Natural killer cell (primary cell): ENCODE results near the gene PREX1. TPM values are rescaled to one million over a fixed set of nuclear protein-coding genes. Genes with fewer than 3 reads are reported as not detected.

Experiments used
- ATAC-seq, 3 donors: fragments of 150-1000 bp in 2 of 3; fragments of 200-7000 bp in 1 of 3; cut with Tn5 transposase; 1 replicate in 1 of 3; 2 replicates in 2 of 3; pipeline ENCODE4 v1.10.0; 2021; ENCODE audit warnings: mild to moderate bottlenecking in 2 of 3, moderate library complexity in 2 of 3
- DNase-seq, 2 donors: peaks; one replicate each; pipeline versions ENCODE4 v3.0.0 to v3.0.0-alpha.2; 2013 to 2021; ENCODE audit warnings: mixed read lengths in 1 of 2
- H3K27ac ChIP-seq: one replicate; pipeline ENCODE4 v1.5.1; 2013; ENCODE audit warnings: mild to moderate bottlenecking, low read length
- H3K27me3 ChIP-seq: one replicate; pipeline ENCODE4 v1.6.1; 2013; ENCODE audit warnings: low read length; ENCODE audit not compliant: control insufficient read depth, insufficient read depth
- H3K36me3 ChIP-seq: one replicate; pipeline ENCODE4 v1.6.1; 2013; ENCODE audit warnings: low read length; ENCODE audit not compliant: control insufficient read depth, insufficient read depth
- H3K4me1 ChIP-seq: one replicate; pipeline ENCODE4 v1.6.1; 2013; ENCODE audit warnings: low read length; ENCODE audit not compliant: control insufficient read depth, insufficient read depth
- H3K4me3 ChIP-seq: one replicate; pipeline ENCODE4 v1.5.1; 2013; ENCODE audit warnings: low read length
- H3K9me3 ChIP-seq: one replicate; pipeline ENCODE4 v1.6.1; 2013; ENCODE audit warnings: low read length; ENCODE audit not compliant: control insufficient read depth, insufficient read depth
- H3K27ac Mint-ChIP-seq, 2 donors: one replicate each; pipeline ENCODE4 v1.8.0; 2022; ENCODE audit warnings: mild to moderate bottlenecking in 2 of 2, mixed read lengths in 2 of 2, moderate library complexity in 1 of 2
- H3K27me3 Mint-ChIP-seq, 2 donors: one replicate each; pipeline ENCODE4 v1.8.0; 2022; ENCODE audit warnings: low read depth in 2 of 2, mixed read lengths in 2 of 2
- H3K36me3 Mint-ChIP-seq: one replicate; pipeline ENCODE4 v1.8.0; 2022; ENCODE audit warnings: mixed read lengths
- H3K4me1 Mint-ChIP-seq, 2 donors: one replicate each; pipeline ENCODE4 v1.8.0; 2022; ENCODE audit warnings: mixed read lengths in 2 of 2
- H3K4me3 Mint-ChIP-seq: one replicate; pipeline ENCODE4 v1.8.0; 2022; ENCODE audit warnings: mild to moderate bottlenecking, moderate library complexity, mixed read lengths
- H3K9me3 Mint-ChIP-seq, 2 donors: one replicate each; pipeline ENCODE4 v1.8.0; 2022; ENCODE audit warnings: mixed read lengths in 2 of 2
- WGBS: methylation state at CpG from one replicate; pipeline ENCODE4 v1.1.7; 2013; ENCODE audit warnings: missing lambda C conversion rate; ENCODE audit not compliant: insufficient coverage; 5-methylcytosine and 5-hydroxymethylcytosine counted together
- intact Hi-C: fragments of 100-400 bp; cut with micrococcal nuclease; formaldehyde crosslinking; loops from one replicate; pipeline ENCODE4 v1.14.2; 2022
- total RNA-seq, 4 donors: library from RNA; stranded (reverse); fragments of 120-200 nt in 1 of 4; gene quantifications; one replicate each; pipeline versions ENCODE4 v1.2.3 to v1.2.4, GENCODE V29; 2013 to 2022
- TF ChIP-seq, protein P1 (sequence below): fragments of 200-600 bp; IDR thresholded peaks from one replicate; pipeline ENCODE4 v1.8.0; 2022; ENCODE audit warnings: antibody characterized with exemption

Gene PREX1
- total RNA-seq, 3 donors from 2014 or later (not counting 1 experiment from before 2014, with no cell fraction given): 382 to 392 (median 389) TPM

DNA sequence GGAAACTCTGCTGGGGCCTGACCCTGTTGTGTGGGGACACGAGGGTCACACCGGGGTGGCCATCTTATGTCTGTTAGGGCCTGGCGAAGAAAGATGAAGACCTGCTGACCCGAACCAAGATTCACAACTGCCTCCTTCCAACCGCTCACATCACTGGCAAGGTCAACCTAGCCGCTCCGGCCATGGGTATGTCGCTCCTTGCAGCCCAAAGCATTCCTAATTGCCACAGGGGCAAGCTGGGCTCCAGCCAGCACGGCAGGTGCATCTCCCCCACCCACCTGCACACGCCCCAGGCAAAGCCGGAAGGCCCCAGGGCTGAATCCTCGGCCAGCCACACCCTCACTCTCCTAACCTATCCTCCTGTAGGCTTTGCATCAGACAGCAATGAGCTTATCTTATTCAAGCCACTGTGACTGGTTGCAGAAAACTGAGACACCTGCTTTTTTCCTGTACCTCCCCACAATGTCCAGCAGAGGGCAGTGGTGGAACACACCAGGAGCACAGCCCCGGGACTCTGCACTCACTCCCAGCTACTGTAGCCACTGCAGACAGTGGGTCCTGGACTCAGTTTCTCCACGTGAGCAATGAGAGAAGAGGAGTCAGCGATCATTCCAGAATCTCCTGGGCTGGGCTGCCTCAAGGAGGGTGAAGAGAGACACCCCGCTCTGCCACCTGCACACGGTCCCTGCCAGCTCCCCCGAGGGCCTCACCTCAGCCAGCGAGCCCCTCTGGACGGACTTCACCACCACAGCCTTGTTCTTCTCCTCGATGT is 170.2 kb downstream of the PREX1 start:
- WGBS: 77% methylated on average over 21 of the region's 21 CpGs
- TF ChIP-seq, protein P1, sequence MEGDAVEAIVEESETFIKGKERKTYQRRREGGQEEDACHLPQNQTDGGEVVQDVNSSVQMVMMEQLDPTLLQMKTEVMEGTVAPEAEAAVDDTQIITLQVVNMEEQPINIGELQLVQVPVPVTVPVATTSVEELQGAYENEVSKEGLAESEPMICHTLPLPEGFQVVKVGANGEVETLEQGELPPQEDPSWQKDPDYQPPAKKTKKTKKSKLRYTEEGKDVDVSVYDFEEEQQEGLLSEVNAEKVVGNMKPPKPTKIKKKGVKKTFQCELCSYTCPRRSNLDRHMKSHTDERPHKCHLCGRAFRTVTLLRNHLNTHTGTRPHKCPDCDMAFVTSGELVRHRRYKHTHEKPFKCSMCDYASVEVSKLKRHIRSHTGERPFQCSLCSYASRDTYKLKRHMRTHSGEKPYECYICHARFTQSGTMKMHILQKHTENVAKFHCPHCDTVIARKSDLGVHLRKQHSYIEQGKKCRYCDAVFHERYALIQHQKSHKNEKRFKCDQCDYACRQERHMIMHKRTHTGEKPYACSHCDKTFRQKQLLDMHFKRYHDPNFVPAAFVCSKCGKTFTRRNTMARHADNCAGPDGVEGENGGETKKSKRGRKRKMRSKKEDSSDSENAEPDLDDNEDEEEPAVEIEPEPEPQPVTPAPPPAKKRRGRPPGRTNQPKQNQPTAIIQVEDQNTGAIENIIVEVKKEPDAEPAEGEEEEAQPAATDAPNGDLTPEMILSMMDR: peak; percentile 95
- Histone ChIP-seq H3K27me3 (no peaks in the 10 kb centered on the region), H3K4me1 (peaks cover 18% of the 10 kb centered on the region), H3K4me3 (no peak overlapping the region), H3K27ac (no peak overlapping the region), H3K9me3 (no peaks in the 10 kb centered on the region), H3K36me3 (peaks cover 92% of the 10 kb centered on the region)
- peak; percentile 61 to 89 for DNase-seq
- H3K36me3 Mint-ChIP-seq: peaks cover 10% of the 10 kb centered on the region
- peak; percentile 89 to 97 (median 90) for ATAC-seq
- no peaks in the 10 kb centered on the region for H3K27me3 Mint-ChIP-seq
- no peaks in the 10 kb centered on the region for H3K9me3 Mint-ChIP-seq
- H3K4me3 Mint-ChIP-seq: peak overlapping the region; percentile 22
- peak overlapping the region; percentile 79 to 83 for H3K27ac Mint-ChIP-seq
- intact Hi-C loops: loop anchor here (1.0 to 5.0 kb wide), 4 partner anchors 60 to 248 kb away; no protein-coding TSS in a partner anchor
- H3K4me1 Mint-ChIP-seq: peaks cover 42 to 58% of the 10 kb centered on the region in 2 donors

DNA sequence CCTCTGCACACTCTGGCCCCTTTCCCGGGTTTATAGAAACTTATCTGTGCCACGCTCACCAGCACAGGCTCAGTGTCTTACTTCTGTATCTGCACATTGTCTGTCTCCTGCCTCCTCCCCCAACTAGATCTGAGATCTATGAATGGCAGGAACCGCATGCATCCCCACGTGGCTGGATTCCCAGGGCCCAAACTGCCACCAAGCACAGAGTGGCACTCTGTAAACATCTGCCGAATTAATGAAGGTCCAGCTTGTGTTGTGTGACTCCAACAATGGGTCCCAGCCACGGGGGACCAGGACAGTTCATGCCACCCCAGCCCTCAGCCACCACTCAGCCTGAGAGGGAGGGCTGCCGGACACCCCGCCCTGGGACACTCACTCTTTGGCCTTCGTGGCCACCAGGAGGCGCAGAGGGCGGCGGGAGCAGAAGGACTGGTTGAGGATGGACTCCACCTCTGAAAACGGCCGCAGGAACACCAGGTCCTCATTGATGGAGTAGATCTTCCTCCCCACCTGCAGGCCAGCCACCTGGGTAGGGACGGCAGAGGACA is 171.1 kb downstream of the PREX1 start:
- Mint-ChIP-seq H3K27ac (peak overlapping the region; percentile 51 to 85), H3K4me3 (no peak overlapping the region), H3K36me3 (peaks cover 10% of the 10 kb centered on the region), H3K4me1 (peaks cover 34 to 49% of the 10 kb centered on the region in 2 donors), H3K27me3 (no peaks in the 10 kb centered on the region), H3K9me3 (no peaks in the 10 kb centered on the region)
- no peak for DNase-seq
- 93% methylated on average over 15 of the region's 15 CpGs for WGBS
- H3K4me1 ChIP-seq: peaks cover 18% of the 10 kb centered on the region
- peaks cover 92% of the 10 kb centered on the region for H3K36me3 ChIP-seq
- H3K27ac ChIP-seq: no peak overlapping the region
- H3K27me3 ChIP-seq: no peaks in the 10 kb centered on the region
- ATAC-seq: no peak
- TF ChIP-seq, protein P1: no peak
- intact Hi-C loops: loop anchor here (1.0 to 5.0 kb wide), 4 partner anchors 61 to 249 kb away; no protein-coding TSS in a partner anchor
- no peaks in the 10 kb centered on the region for H3K9me3 ChIP-seq
- no peak overlapping the region for H3K4me3 ChIP-seq

DNA sequence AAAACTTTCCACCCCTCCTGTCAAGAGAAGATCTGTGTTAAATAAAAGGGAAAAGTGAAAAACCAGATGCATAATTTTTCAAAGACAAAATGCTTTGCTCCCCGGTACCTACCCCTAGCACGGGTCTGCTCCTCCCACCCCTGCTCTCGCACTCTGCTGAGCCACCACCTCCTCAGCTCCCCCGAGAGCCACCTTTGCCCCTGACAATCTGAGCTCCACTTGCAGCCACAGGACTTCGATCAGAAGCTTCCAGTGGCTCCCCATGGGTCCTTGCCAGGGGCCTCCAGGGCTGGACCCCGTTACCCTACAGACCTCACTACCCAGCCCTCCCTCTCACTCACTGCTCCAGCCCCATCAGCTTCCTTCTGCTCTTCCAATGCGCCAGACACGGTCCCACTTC is 171.7 kb downstream of the PREX1 start:
- DNase-seq (no peak), ATAC-seq (no peak)
- no peak overlapping the region for H3K4me3 ChIP-seq
- H3K4me1 ChIP-seq: peaks cover 18% of the 10 kb centered on the region
- intact Hi-C loops: loop anchor here (5.0 kb wide), 3 partner anchors 61 to 166 kb away; no protein-coding TSS in a partner anchor
- Mint-ChIP-seq H3K27ac (peak overlapping the region; percentile 51 to 85), H3K4me1 (peaks cover 31 to 46% of the 10 kb centered on the region in 2 donors), H3K36me3 (peaks cover 10% of the 10 kb centered on the region), H3K27me3 (no peaks in the 10 kb centered on the region), H3K4me3 (no peak overlapping the region), H3K9me3 (no peaks in the 10 kb centered on the region)
- TF ChIP-seq, protein P1: no peak
- WGBS: 94% methylated on average over 8 of the region's 8 CpGs
- peaks cover 95% of the 10 kb centered on the region for H3K36me3 ChIP-seq
- H3K9me3 ChIP-seq: no peaks in the 10 kb centered on the region
- H3K27ac ChIP-seq: no peak overlapping the region
- no peaks in the 10 kb centered on the region for H3K27me3 ChIP-seq
